Hindlimb muscle (tissue), 1 donor: Measurements from ENCODE around the gene BORCS6. TPM values are rescaled to one million over a fixed set of nuclear protein-coding genes. Genes with fewer than 3 reads are reported as not detected.
"Not testable (repeated sequence)": the region's sequence is repeated elsewhere in the genome, so short reads cannot be mapped to it uniquely, and the experiment has no call there.

Experiments
- DNase-seq: peaks from one replicate; pipeline ENCODE4 v3.0.0-alpha.2; 2013
- polyA plus RNA-seq: library from polyadenylated mRNA; unstranded; fragments of 120-200 nt; gene quantifications from one replicate; pipeline ENCODE4 v1.2.1, GENCODE V29; 2013; ENCODE audit not compliant: insufficient read length

Gene BORCS6
- polyA plus RNA-seq, 1 donor, result 5.5 TPM

DNA sequence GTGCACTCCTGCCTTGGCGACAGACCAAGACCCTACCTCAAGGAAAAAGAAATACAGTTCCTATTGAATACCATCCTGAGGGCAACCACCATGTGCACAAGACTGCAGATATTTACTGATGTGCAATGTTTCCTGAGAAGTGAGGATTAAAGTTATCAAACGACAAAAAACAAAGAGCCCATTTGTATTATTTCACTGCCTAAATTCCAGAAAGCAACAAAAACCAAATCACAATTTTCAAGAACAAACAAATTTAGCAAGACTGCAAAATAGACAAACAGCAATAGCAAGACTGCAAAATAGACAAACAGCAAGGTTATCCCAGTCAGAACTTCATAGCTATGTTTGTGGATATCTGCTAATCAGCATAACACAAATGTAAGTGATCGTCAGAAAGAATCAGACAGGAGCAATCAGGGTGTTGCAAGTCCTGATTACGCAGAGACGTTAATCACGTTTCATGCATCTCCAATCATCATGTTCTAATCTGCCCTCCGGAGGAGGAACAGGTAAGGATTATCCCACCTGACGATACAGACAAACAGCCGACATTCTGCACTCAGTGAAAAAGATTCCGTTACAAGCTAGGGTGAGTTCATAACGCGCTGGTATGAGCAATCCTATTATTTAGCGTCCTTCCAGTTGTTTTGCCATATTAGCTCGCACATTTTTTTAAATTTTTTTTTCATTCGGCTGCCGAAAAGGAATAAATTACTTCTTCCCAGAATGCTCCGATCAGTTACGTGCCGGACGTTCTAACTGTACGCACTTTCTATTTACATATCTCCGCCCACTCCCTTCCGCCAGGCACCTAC lies 16.7 kb downstream of the BORCS6 start:
- DNase-seq, result peak; percentile 90

DNA sequence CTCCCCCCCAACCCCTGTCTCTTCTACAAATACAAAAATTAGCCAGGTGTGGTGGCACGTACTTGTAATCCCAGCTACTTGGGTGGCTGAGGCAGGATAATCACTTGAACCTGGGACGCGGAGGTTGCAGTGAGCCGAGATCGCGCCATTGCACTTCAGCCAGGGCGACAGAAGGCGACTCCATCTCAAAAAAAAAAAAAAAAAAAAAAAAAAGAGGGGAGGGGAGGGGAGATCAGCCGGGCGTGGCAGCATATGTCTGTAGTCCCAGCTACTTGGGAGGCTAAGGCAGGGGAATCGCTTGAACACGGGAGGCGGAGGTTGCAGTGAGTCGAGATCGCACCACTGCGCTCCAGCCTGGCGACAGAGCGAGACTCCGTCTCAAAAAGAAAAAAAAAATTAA lies 19.8 kb downstream of the BORCS6 start:
- not testable (repeated sequence) for DNase-seq

DNA sequence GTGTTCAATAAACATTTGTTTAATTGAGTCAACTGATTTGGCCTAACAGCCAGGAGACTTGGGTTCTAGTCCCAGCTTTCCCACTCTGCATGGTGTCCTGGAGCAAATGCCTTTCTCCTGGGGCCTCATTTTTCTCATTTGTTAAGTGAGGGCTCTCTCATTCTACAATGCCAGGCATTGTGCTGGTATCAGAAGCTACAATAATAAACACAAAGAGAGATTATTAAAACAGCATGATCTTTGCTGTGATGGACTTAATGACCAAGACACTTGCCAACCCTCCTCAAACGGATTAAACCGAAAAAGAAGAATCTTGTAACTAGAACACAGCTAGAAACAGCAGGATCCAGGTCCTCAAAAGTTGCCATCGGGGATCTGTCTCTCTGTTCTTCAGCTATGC lies 22.5 kb downstream of the BORCS6 start:
- no peak for DNase-seq

DNA sequence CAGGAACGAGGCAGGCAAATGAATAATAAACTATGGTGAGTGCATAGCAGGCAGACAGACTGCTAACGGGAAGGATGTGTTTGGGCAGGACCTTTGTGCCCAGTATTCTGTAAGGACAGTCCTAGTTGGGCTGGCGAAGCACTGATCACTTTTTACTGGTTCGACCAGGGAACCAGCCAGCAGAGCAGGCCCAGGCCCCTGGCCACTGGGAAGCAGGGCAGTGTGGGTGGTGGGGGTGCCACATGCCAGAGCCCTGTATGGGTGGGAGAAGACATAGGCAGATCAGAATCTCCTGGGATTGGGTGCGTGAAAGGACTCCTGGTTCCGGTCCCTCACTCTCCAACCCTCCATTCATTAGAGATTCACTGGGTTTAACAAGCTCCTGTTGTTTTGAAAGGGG lies 23.2 kb downstream of the BORCS6 start:
- no peak for DNase-seq

DNA sequence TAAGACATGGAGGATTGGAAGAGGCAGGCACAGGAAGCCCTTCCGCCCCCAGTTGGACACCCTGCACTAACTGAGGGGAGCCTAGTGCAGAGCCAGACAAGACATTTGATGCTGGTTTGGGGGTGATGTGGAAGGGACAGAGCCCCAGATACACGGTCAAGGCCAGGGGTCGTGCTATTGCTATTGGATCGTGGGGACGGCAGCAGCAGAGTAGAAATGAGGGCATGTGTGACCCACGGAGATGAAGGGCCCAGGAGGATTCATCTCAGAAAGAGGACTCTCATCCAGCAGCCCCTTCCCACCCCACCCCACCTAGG lies 25.2 kb downstream of the BORCS6 start:
- DNase-seq, result no peak

DNA sequence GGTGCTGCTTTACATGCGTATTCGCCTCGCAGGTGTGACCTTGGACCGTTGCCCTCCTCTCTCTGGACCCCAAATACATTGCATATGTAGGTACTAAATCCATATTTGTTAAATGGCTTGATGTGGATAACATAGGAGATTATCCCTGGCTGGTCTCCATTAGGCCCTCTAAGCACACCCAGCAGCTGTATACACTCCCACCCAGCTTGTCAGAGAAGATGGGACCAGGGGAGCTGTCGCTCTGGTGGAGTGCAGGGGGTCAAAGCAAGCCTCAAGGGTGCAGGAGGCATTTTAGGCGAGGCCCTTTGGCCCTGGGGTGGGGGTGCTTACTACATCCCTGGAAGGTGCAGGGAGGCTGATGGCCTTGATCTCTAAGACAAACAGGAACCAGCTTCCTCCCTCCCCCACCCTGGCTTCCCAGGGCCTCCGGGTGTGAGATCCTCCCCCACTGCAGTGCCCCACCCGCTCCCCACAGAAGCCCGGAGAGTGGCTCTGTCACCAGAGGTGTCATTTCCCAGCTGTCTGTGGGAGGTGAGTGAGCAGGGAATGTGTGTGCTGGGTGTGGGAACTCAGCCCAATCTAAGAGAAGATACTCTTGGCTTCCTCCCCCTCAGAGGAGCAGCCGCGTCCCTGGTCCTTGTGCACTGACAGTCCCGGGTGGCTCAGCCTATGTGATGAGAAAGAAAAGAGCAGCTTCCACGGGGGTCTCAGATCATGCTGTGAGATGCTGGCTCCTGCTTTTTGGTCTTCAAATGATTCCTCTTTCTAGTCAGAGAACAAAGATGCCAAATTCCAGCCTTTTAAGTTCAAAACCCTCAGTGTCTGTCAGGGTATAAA lies 25.8 kb downstream of the BORCS6 start:
- peak; percentile 54 for DNase-seq

DNA sequence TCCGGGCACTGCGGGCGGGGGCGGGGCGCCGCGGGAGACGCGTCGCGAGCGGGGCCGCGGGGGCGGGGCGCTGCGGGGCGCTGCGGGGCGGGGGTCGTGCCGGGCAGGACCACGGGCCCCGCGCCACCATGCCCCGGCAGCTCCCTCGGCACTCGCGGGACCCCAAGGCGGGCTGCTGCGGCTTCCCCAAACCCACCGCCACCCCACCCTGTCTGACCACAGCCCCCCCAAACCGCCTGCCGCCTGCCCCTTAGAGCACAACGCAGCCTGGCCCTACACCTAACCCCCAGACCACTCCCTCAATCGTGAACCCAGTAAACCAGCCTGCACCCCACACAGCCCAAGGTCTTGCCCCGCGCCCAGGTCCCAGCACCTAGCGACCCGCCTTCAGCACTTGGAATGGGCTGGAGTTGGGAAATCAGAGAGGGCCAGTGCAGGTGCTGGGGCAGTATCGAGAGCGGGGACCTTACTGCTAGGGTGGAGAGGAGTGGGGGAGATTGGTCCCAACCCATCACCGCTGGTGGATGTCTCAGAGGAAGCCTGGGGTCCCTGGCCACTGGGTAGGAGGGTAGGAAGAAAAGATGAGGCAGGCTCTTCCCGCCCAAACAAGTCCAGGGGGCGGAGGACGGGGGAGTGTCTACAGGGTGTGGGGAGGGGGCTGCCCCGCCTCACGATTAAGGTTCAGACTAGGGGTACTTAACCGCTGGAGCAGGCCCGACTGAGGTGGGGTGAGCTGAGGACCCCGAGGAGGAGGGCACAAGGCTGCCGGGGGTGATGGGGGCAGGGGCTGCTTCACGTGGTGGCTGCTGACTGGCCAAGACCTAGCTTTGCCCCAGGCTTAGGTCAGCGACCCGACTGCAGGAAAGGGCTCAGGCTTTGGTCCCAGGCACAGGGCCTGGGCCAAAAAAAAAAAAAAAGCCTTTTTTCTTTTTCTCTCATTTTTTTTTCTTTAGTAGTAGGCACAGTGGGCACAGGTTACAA lies 26.7 kb downstream of the BORCS6 start:
- DNase-seq, result peak; percentile 85

GRCh38 chr17:8162233-8162996 lies 27.6 kb downstream of the BORCS6 start, which contains the start of gene VAMP2:
TSS of gene VAMP2 (minus strand) at chr17:8162948. CDS start at chr17:8162879, 69 bp downstream.
- DNase-seq, result no peak

- no peak for DNase-seq
These were observed 28.4 kb downstream of the BORCS6 start for GRCh38 chr17:8161289-8162232.

DNA sequence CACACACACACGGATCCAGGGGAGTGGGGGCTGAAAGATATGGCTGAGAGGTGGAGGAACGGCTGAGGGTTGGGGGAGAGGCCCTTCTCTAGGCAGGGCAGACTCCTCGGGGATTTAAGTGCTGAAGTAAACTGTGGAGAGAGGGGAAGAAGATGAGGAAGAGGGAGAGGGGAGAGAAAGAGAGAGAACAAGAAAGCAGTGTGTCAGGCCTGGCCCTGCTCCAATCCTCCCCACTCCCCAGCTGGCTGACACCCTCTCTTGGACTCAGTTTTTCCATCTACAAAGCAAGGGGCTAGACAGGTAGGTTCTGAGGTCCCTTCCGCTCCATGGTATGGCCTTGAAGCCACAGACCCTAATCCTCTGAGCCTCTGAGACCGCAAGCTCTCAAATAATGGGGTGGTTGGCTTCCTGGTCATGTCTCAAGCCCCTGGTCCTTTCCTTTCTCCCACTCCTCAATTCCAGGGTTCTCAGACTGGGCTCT lies 29.2 kb downstream of the BORCS6 start:
- no peak for DNase-seq

DNA sequence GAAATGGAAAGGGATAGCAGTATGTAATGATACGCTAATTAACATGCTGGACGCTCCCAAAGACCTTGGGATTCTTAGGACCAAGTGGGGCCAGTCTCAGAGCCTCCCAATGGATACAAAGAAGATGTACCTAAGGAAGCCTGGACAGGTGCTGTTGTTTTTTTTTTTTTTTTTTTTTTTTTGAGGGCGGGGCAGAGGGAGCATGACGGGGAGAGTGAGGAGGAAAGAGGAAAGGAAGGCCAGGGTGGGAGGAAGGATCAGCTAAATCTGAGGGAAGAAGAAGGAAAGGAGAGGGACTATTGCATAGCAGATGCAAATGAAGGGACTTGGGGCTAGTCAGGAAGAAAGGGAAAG lies 29.8 kb downstream of the BORCS6 start:
- DNase-seq, result no peak

- DNase-seq, result no peak
These were observed 30.3 kb downstream of the BORCS6 start for GRCh38 chr17:8159459-8160223.

DNA sequence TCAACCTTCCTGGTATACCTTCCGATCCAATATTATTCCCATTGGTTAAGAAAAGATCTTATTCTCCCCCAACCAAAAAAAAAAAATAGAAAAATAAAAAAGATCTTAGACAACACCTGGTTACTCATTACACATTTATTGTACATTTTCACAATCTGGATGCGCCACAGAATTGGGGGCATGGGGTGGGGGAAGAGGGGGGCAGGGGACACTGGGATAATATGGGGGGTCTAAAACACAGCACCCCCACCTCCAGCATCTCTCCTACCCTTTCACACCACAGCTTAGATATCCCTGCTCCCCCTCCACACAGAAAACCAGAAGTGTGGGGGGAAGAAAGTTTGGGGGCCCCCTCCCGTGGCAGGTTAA lies 31.0 kb downstream of the BORCS6 start:
- DNase-seq, result no peak

DNA sequence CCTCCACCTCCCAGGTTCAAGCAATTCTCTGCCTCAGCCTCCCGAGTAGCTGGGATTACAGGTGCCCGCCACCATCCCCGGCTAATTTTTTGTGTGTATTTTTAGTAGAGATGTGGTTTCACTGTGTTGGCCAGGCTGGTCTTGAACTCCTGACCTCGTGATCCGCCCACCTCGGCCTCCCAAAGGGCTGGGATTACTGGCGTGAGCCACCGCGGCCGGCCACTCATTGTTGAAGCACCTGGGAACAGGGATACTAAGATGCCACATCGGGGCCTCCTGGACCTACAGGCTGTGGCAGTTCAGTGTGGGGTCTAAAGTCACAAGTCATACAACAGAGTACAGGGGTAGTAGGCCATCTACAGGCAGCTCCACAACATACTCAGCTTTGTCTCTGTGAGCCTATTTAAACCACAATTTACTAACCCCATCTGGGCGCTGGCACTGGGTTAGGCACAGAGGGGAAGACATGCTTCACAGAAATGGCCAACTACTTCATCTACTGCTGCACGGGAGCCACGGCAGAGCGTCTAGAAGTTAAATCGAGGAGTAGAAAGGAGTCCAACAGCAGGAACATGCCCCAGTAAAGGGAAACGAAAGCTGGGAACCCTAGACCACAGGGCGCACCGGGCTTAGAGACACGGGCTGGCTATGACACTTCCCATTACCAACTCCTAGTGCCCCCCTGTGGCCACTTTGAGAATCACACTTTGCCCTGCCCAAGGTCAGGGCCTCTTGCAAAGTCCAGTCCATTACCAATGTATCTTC lies 31.5 kb downstream of the BORCS6 start:
- DNase-seq, result peak; percentile 88

GRCh38 chr17:8156246-8156992 lies 33.6 kb downstream of the BORCS6 start:
- peak; percentile 100 for DNase-seq

DNA sequence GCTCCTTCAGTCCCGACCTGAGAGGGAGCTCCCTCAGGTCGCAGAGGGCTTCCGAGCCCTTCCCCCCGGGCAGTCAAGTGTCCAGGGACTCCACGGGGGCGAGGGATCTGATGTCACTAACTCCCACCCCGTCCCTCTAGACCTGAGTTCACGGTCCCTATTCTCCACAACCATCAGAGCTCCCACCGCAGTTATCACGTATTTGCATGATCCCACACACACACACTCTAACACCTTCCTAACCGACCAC lies 34.1 kb downstream of the BORCS6 start:
- DNase-seq, result no peak

GRCh38 chr17:8155231-8155995 lies 34.6 kb downstream of the BORCS6 start:
- DNase-seq, result no peak
